Measurements from ENCODE around the gene GNAS.
"Not testable (repeated sequence)": the region's sequence is repeated elsewhere in the genome, so short reads cannot be mapped to it uniquely, and the experiment has no call there.

GNAS gene

DNA sequence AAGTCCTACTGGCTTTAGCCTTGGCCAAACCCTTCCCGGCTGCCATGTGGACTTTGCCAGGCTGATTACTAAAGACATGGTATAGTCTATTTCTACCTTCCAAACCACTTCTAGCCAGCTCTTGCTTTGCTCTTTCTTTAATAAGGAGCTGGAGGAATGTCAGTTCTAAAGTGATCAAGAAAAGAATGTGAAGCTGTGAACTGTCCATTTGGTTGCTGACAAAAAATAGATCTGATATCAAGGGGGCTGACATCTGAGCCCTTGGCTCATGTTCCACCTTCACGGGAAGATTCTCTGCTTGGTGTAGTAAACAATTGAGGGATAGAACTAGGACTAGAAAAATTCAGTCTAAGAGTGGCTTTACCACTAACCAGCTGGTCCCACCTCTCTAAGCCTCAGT lies 24.4 kb upstream of the GNAS start:
- no peak for DNase-seq (ENCODE audit: low read depth in 1 of 2, low spot score in 1 of 2)

DNA sequence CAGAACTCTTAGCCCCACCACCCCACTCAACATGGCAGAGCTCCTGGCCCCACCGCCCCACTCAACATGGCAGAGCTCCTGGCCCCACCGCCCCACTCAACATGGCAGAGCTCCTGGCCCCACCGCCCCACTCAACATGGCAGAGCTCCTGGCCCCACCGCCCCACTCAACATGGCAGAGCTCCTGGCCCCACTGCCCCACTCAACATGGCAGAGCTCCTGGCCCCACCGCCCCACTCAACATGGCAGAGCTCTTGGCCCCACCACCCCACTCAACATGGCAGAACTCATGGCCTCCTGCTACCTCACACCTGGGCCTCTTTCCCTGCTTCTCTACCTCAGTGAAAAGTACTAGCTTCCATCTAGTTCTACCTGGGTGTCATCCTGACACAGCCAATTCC lies 23.7 kb upstream of the GNAS start:
- not testable (repeated sequence) for DNase-seq (ENCODE audit: low read depth in 1 of 2, low spot score in 1 of 2)

DNA sequence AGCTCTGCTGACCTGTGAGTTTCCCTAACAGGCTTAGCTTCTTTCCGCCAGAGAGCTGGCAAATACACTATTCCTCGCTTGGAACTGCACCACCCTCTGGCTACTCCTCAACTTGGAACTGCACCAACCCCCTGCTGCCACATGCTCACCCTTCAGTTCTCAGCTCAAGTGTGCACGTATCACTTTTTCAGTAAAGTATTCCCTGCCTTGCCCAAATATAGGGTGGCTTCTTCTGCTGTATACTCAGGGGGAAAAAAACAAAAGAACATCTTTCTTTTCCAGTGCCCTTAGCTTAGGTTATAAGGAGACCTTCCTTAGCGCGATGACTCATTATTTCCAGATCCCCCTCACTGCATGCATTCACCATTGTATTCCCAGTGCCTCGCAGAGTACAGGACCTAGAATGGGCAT lies 23.0 kb upstream of the GNAS start:
- DNase-seq (ENCODE audit: low read depth in 1 of 2, low spot score in 1 of 2) = no peak

- no peak for DNase-seq (ENCODE audit: low read depth in 1 of 2, low spot score in 1 of 2)
Measured at GRCh38 chr20:58832457-58832856, 20.1 kb upstream of the GNAS start.

DNA sequence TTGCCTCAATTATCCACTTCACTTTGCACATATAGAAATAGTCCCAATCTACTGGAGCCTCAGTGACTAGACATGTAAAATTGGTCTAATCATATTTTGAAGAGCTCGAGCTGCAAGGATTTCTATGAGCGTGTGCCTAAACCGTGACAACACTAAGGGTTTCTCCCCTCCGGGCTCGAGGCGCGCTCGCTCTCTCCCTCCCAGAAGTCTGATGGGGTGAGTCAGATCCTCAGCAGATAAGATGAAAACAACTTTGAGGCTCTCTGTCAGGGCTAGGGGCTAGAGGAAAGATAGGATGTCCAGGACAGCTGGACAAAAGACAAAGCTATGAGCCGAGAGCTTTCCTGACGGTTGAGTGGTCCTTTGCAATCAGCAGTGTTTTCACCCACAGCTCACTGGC lies 18.6 kb upstream of the GNAS start:
- no peak for DNase-seq (ENCODE audit: low read depth in 1 of 2, low spot score in 1 of 2)

DNA sequence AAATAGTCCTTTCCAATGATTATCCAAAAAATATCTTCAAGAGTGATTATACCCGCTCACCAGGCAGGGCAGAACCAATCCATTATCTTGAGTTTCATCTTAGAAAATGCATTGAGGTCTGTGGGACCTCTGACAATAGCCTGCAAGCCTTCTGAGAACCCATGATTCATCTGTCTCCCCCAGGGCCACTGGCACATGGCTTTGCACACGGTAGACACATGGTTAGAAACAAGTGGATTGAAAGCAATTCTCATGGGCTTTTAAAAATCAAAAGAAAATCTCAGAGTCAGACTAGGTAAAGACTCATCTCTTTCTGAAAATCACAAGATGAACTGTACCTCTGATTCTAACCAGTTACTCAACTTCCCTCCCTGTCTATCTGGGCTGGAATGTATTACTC lies 17.3 kb upstream of the GNAS start:
- no peak for DNase-seq (ENCODE audit: low read depth in 1 of 2, low spot score in 1 of 2)

DNA sequence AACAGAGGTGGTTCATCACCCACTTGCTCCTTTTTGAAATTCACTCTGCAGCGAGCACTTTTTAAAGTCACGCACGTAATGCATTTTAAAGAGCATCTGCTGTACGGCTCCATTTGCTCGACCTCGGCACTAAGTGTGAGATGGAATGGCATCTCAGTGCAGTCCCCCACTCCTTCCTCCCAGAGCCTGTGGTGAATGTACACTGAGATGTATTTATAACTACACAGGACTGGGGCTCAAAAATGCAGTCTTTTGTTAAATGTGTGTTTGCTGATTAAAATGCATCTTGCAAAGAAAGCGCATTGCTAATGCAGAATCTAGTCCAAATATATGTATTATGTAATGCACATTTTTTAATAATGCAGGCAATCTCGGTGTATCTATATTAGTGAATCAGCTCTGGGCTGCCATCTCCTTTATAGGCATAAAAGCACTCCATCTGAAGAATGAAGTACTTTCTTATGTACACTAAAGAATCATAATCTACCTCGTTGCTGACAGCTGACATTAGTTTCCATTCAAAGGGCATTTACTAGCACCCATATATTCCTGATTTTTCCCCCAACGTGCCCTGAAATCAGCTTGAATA lies 15.8 kb upstream of the GNAS start:
- DNase-seq (ENCODE audit: low read depth in 1 of 2, low spot score in 1 of 2) = no peak

DNA sequence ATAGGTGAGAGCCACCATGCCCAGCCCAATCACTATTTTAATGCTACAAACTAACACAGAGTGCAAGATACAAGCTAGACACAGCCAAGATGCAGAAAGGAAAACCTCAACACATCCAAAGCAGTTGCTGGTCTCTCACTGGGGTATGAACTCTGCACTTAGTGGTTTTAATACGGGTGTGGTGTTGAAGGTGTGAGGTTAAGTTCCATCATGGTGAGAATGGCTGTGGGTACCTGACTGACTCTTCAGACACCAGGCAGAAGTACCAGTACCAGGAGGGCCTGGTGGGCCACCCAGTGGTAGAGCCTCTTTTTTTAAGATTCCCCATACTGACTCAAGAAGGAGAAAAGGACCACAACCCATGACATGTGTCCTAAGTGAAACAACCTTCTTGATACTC lies 14.8 kb upstream of the GNAS start:
- DNase-seq (ENCODE audit: low read depth in 1 of 2, low spot score in 1 of 2) = no peak

GRCh38 chr20:58838174-58838573 lies 14.3 kb upstream of the GNAS start:
- no peak for DNase-seq (ENCODE audit: low read depth in 1 of 2, low spot score in 1 of 2)

DNA sequence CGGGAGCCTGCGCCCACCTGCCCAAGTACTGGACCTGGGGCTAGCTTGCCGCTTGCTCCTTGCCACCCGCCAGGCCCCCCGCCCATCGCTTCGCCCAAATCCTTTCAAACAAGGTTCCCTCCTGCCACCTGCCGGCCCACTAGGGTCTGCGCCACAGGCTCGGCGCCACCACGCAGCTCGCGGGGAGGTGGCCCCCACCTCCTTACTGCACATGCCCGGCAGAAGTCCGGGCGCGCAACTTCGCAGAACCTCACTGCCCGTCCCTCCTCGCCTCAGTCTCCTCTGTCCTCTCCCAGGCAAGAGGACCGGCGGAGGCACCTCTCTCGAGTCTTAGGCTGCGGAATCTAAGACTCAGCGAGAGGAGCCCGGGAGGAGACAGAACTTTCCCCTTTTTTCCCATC lies 13.0 kb upstream of the GNAS start:
- DNase-seq (ENCODE audit: low read depth in 1 of 2, low spot score in 1 of 2) = peak in 1 of 2 donors; percentile 22

GRCh38 chr20:58839991-58840747 lies 12.3 kb upstream of the GNAS start:
- DNase-seq (ENCODE audit: low read depth in 1 of 2, low spot score in 1 of 2) = no peak

DNA sequence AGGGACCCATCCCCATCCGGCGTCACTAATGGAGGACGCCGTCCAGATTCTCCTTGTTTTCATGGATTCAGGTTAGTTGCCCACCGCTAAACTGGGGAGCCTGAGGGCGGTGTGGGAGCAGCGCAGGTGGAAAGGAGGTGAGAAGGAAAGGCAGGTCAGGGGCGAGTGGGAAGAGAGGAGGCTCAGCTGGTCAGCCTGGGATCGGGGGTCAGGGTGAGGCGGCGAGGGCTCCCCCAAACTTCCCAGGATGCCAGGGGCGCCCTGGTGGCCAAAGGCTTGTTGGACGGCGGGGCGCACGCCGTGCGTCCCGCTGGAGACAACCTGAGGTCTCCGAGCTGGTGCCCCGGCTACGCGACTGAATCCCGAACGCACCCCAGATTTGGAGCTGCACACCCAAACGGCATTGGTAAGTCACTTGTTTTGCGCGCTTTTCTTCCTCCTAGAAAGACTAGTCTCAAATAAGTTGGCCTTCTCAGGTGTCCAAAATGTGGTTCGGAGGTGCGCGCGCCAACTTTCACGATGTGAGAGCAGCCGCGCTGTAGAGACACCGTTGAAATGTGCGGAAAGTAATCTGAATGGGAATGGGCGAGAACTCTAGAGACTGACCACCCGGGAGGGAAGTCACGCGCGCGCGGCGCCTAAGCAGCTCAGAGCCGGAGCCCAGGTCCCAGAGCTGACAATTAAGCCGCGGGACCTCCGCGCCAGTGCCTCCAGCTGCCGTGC lies 11.5 kb upstream of the GNAS start:
- DNase-seq (ENCODE audit: low read depth in 1 of 2, low spot score in 1 of 2) = no peak

- DNase-seq (ENCODE audit: low read depth in 1 of 2, low spot score in 1 of 2) = no peak
Measured at GRCh38 chr20:58841539-58842264, 10.8 kb upstream of the GNAS start.

- DNase-seq (ENCODE audit: low read depth in 1 of 2, low spot score in 1 of 2) = no peak
Measured at GRCh38 chr20:58842276-58842675, 10.2 kb upstream of the GNAS start.

GRCh38 chr20:58843128-58843556 lies 9.4 kb upstream of the GNAS start:
- no peak for DNase-seq (ENCODE audit: low read depth in 1 of 2, low spot score in 1 of 2)

DNA sequence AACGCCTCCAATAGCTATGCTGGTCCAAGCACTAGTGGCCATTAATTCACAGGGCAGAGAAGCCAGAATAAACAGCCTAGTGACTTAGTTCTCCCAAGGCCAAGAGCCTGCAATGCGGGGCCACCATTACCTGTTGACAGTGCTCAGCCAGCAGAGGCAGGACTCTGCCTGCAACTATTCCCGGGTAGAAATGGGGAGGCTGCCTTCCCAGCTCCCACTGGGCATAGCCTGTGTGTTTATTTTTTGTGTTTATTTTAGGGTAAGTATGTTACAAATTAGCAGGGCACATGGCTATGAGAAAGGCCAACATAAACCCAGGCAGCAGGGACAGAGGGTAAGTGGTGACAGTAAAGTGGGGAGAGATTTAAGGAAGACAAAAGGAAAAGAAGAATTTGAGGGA lies 6.8 kb upstream of the GNAS start:
- no peak for DNase-seq (ENCODE audit: low read depth in 1 of 2, low spot score in 1 of 2)

DNA sequence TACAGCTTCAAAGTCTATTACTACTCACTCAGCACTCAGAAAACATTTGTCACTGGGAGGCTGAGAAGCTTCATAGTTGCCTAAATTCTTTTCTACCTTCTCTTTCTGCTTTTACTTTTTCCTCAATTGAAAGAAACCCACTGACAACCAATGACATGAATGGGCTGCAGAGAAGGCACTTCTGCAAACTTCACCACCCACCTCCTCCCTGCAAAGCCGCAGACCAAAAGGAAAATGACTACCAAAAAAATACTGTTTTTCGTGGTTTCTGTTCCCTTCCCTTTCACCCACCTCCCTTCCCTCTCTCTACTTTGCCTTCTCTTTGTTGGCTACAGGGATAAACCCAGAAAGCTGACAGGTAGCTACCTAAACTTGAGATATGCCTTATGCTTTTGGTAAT lies 5.1 kb upstream of the GNAS start:
- no peak for DNase-seq (ENCODE audit: low read depth in 1 of 2, low spot score in 1 of 2)

DNA sequence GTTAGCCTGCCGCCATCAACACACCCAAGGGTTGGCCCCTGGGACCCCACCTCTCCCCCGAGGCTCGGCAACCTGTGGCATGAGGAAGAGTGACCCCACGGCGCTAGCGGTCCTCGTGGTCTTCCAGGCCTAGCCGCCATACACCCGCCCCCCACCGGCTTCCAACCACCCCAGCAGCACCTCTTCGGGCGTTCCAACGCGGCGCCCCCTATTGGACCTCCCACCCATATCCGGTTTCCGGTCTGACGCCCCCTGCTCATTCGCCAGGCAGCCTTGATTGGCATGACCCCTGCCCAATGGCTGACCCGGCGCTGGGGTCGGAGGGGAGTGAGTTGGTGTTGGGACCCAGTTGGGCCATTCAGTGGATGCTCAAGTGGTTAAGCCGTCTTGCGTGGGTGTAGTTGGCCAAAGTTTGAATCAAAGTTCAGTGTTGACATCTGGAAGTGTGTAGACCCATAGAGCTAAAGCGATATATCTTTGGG lies 1.8 kb upstream of the GNAS start, which contains the start of gene GNAS-AS1:
GNAS-AS1 (minus strand) TSS at position 210 of the 482 bp plus-strand sequence.
- DNase-seq (ENCODE audit: low read depth in 1 of 2, low spot score in 1 of 2) = peak; percentile 52 to 58

- DNase-seq (ENCODE audit: low read depth in 1 of 2, low spot score in 1 of 2) = no peak
Measured at GRCh38 chr20:58851221-58851968, 1.1 kb upstream of the GNAS start.

DNA sequence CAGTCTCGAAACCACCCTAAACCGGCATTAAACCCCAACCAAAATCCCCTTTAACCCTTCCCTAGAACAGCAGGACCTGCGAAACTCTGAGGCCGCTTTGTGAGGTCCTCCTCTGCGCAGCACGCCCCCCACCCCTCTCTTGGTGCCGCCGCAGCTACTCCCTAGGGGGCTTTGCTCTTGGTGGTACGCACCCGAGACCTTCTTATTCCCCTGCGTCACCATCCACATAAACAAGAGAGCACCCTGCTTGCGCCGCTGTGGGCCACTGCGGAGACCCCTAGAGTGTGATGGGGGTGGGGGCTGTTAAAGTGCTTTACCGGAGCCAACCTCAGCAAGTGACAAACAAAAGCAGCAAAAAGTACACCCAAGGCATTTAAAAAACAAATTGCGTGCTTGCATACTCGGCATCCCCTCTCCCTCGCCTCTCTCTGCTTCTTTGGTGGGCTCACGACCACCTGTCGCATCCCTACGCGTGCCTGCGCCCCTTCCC lies 502 bp upstream of the GNAS start:
- no peak for DNase-seq (ENCODE audit: low read depth in 1 of 2, low spot score in 1 of 2)

- DNase-seq (ENCODE audit: low read depth in 1 of 2, low spot score in 1 of 2) = no peak
Measured at GRCh38 chr20:58853466-58853865, 950 bp downstream of the GNAS start.

Measured in activated T-helper 1 cell treated with anti-CD3 and anti-CD28 coated beads, Interleukin-2, amount 50 U/mL, for 16 hours (primary cell).